ENCODE results near the gene MLNR.

GRCh38 chr13:49245101-49245500, 25.0 kb downstream of the MLNR start:
- TF ChIP-seq CTCF (conservative IDR thresholded peaks at IDR 0.05; ENCODE audit: low read length) = no peak
- TF ChIP-seq EZH2phosphoT487 (IDR thresholded peaks at IDR 0.05; ENCODE audit: borderline replicate concordance, low read depth, low read length) = no peak

All from OCI-LY7 (cell line).